AG04449 (cell line): ENCODE results near the gene DPYSL4.
"Not testable (repeated sequence)": the region's sequence is repeated elsewhere in the genome, so short reads cannot be mapped to it uniquely, and the experiment has no call there.

ENCODE experiments used
- CTCF ChIA-PET: fragments of 350-600 bp; formaldehyde crosslinking; extraction: SDS; loops from one replicate; lab custom pipeline; 2021; ENCODE audit warnings: antibody characterized with exemption; lab: Yijun Ruan, JAX
- POLR2A ChIA-PET: fragments of 400-600, 350-600 bp; formaldehyde crosslinking; extraction: SDS; loops from one replicate; lab custom pipeline; 2020; ENCODE audit warnings: antibody characterized with exemption, inconsistent platforms; lab: Yijun Ruan, JAX
- DNase-seq: peaks from one replicate; pipeline ENCODE4 v3.0.0-alpha.2; 2010; ENCODE audit warnings: low read depth, low spot score
- H3K4me3 ChIP-seq: 2 replicates; pipeline ENCODE4 v1.5.1; 2011; ENCODE audit warnings: low read depth, mild to moderate bottlenecking, control low read depth, low read length
- CTCF ChIP-seq: IDR thresholded peaks from one replicate; pipeline ENCODE4 v1.5.1; 2011; ENCODE audit warnings: mild to moderate bottlenecking, moderate library complexity, low read length, control low read depth, inconsistent platforms; ENCODE audit not compliant: insufficient read depth; ENCODE audit errors: missing control alignments

The DPYSL4 gene

GRCh38 chr10:132210766-132211165 is 24.0 kb downstream of the DPYSL4 start:
- ChIA-PET POLR2A (no interaction called here), CTCF (no interaction called here)
- no peak for DNase-seq
- no peak for TF ChIP-seq CTCF
- no peak overlapping the region for H3K4me3 ChIP-seq

- no peak for TF ChIP-seq CTCF
- no peak overlapping the region for H3K4me3 ChIP-seq
- no peak for DNase-seq
- CTCF ChIA-PET = interaction anchor here (1.5 kb wide), 1 partner anchor 13 kb away, joined by 8 read pairs; no protein-coding TSS in a partner anchor
- POLR2A ChIA-PET = no interaction called here
These were observed 24.5 kb downstream of the DPYSL4 start for GRCh38 chr10:132211246-132211645.

- no peak for TF ChIP-seq CTCF
- DNase-seq = no peak
- CTCF ChIA-PET = interaction anchor here (1.1 to 1.5 kb wide), 3 partner anchors 11 to 121 kb away, joined by 3 to 8 read pairs (median 4); no protein-coding TSS in a partner anchor
- no peak overlapping the region for H3K4me3 ChIP-seq
- POLR2A ChIA-PET = no interaction called here
These were observed 26.1 kb downstream of the DPYSL4 start for GRCh38 chr10:132212816-132213215.

GRCh38 chr10:132213917-132214316 is 27.2 kb downstream of the DPYSL4 start:
- CTCF ChIA-PET = interaction anchor here (0.9 to 1.5 kb wide), 3 partner anchors 9 to 139 kb away, joined by 4 read pairs; no protein-coding TSS in a partner anchor
- POLR2A ChIA-PET = no interaction called here
- TF ChIP-seq CTCF = no peak
- DNase-seq = no peak
- H3K4me3 ChIP-seq = no peak overlapping the region

GRCh38 chr10:132216441-132216840 is 29.7 kb downstream of the DPYSL4 start:
- POLR2A ChIA-PET, DNase-seq, H3K4me3 ChIP-seq: not testable (repeated sequence)
- CTCF ChIA-PET = interaction anchor here (0.7 to 1.6 kb wide), 2 partner anchors 135 to 218 kb away, joined by 4 read pairs; no protein-coding TSS in a partner anchor

- ChIA-PET POLR2A (no interaction called here), CTCF (interaction anchor here (0.9 to 1.8 kb wide), 6 partner anchors 134 to 235 kb away, joined by 3 to 8 read pairs (median 4); no protein-coding TSS in a partner anchor)
- H3K4me3 ChIP-seq = no peak overlapping the region
- no peak for TF ChIP-seq CTCF
- DNase-seq = no peak
These were observed 32.7 kb downstream of the DPYSL4 start for GRCh38 chr10:132219486-132219885.

- ChIA-PET POLR2A (no interaction called here), CTCF (interaction anchor here (0.9 to 1.8 kb wide), 5 partner anchors 134 to 235 kb away, joined by 3 to 8 read pairs (median 4); no protein-coding TSS in a partner anchor)
- DNase-seq = no peak
- TF ChIP-seq CTCF = no peak
- H3K4me3 ChIP-seq = no peak overlapping the region
These were observed 33.3 kb downstream of the DPYSL4 start for GRCh38 chr10:132220061-132220460.

- H3K4me3 ChIP-seq, CTCF ChIA-PET, POLR2A ChIA-PET, DNase-seq: not testable (repeated sequence)
These were observed 34.2 kb downstream of the DPYSL4 start for GRCh38 chr10:132220996-132221395.
